ENCODE data around the gene PHF14.

The PHF14 gene

GRCh38 chr7:11124856-11125559 lies 151.3 kb downstream of the PHF14 start:
- Histone ChIP-seq H3K27me3 (ENCODE audit: insufficient read depth, insufficient read length) (no peaks in the 10 kb centered on the region), H3K36me3 (ENCODE audit: insufficient read depth, insufficient read length, low read length) (no peaks in the 10 kb centered on the region), H3K9me3 (ENCODE audit: insufficient read depth, low read length) (no peaks in the 10 kb centered on the region), H3K4me1 (ENCODE audit: insufficient read depth, insufficient read length) (no peaks in the 10 kb centered on the region), H3K9ac (ENCODE audit: insufficient read length, low read depth) (no peak overlapping the region), H3K4me3 (ENCODE audit: insufficient read length, low read depth) (no peak overlapping the region)
- no peak for TF ChIP-seq ZNF274 (IDR thresholded peaks at IDR 0.05; ENCODE audit: low read depth, low read length)
- DNase-seq (ENCODE audit: low read depth, low spot score): no peak

GRCh38 chr7:11127114-11127785 lies 153.6 kb downstream of the PHF14 start:
- no peaks in the 10 kb centered on the region for H3K4me1 ChIP-seq (ENCODE audit: insufficient read depth, insufficient read length)
- H3K9ac ChIP-seq (ENCODE audit: insufficient read length, low read depth): no peak overlapping the region
- H3K36me3 ChIP-seq (ENCODE audit: insufficient read depth, insufficient read length, low read length): no peaks in the 10 kb centered on the region
- no peak for DNase-seq (ENCODE audit: low read depth, low spot score)
- no peaks in the 10 kb centered on the region for H3K9me3 ChIP-seq (ENCODE audit: insufficient read depth, low read length)
- H3K4me3 ChIP-seq (ENCODE audit: insufficient read length, low read depth): no peak overlapping the region
- no peak for TF ChIP-seq YY1 (IDR thresholded peaks at IDR 0.05; ENCODE audit: insufficient read depth, insufficient read length)
- no peak for TF ChIP-seq SUZ12 (IDR thresholded peaks at IDR 0.05; ENCODE audit: extremely low read depth, insufficient read depth, insufficient read length)
- TF ChIP-seq ZNF274 (IDR thresholded peaks at IDR 0.05; ENCODE audit: low read depth, low read length): no peak
- no peaks in the 10 kb centered on the region for H3K27me3 ChIP-seq (ENCODE audit: insufficient read depth, insufficient read length)

GRCh38 chr7:11127988-11128387 lies 154.3 kb downstream of the PHF14 start:
- DNase-seq (ENCODE audit: low read depth, low spot score): no peak
- no peaks in the 10 kb centered on the region for H3K27me3 ChIP-seq (ENCODE audit: insufficient read depth, insufficient read length)
- H3K9ac ChIP-seq (ENCODE audit: insufficient read length, low read depth): no peak overlapping the region
- no peaks in the 10 kb centered on the region for H3K36me3 ChIP-seq (ENCODE audit: insufficient read depth, insufficient read length, low read length)
- H3K4me3 ChIP-seq (ENCODE audit: insufficient read length, low read depth): no peak overlapping the region
- no peaks in the 10 kb centered on the region for H3K4me1 ChIP-seq (ENCODE audit: insufficient read depth, insufficient read length)
- TF ChIP-seq ZNF274 (IDR thresholded peaks at IDR 0.05; ENCODE audit: low read depth, low read length): no peak
- TF ChIP-seq SUZ12 (IDR thresholded peaks at IDR 0.05; ENCODE audit: extremely low read depth, insufficient read depth, insufficient read length): no peak
- TF ChIP-seq YY1 (IDR thresholded peaks at IDR 0.05; ENCODE audit: insufficient read depth, insufficient read length): no peak
- H3K9me3 ChIP-seq (ENCODE audit: insufficient read depth, low read length): no peaks in the 10 kb centered on the region

GRCh38 chr7:11128498-11128897 lies 154.8 kb downstream of the PHF14 start:
- Histone ChIP-seq H3K4me3 (ENCODE audit: insufficient read length, low read depth) (no peak overlapping the region), H3K9ac (ENCODE audit: insufficient read length, low read depth) (no peak overlapping the region)
- TF ChIP-seq ZNF274 (IDR thresholded peaks at IDR 0.05; ENCODE audit: low read depth, low read length) (no peak), YY1 (IDR thresholded peaks at IDR 0.05; ENCODE audit: insufficient read depth, insufficient read length) (no peak), SUZ12 (IDR thresholded peaks at IDR 0.05; ENCODE audit: extremely low read depth, insufficient read depth, insufficient read length) (no peak)

GRCh38 chr7:11130012-11130411 lies 156.3 kb downstream of the PHF14 start:
- Histone ChIP-seq H3K9ac (ENCODE audit: insufficient read length, low read depth) (no peak overlapping the region), H3K27me3 (ENCODE audit: insufficient read depth, insufficient read length) (no peaks in the 10 kb centered on the region), H3K36me3 (ENCODE audit: insufficient read depth, insufficient read length, low read length) (no peaks in the 10 kb centered on the region), H3K9me3 (ENCODE audit: insufficient read depth, low read length) (no peaks in the 10 kb centered on the region), H3K4me3 (ENCODE audit: insufficient read length, low read depth) (no peak overlapping the region), H3K4me1 (ENCODE audit: insufficient read depth, insufficient read length) (no peaks in the 10 kb centered on the region)
- TF ChIP-seq ZNF274 (IDR thresholded peaks at IDR 0.05; ENCODE audit: low read depth, low read length): no peak
- no peak for TF ChIP-seq YY1 (IDR thresholded peaks at IDR 0.05; ENCODE audit: insufficient read depth, insufficient read length)
- TF ChIP-seq SUZ12 (IDR thresholded peaks at IDR 0.05; ENCODE audit: extremely low read depth, insufficient read depth, insufficient read length): no peak
- no peak for DNase-seq (ENCODE audit: low read depth, low spot score)

More at GRCh38 chr7:11128498-11128897, 154.8 kb downstream of the PHF14 start:
- Histone ChIP-seq H3K9me3 (ENCODE audit: insufficient read depth, low read length) (no peaks in the 10 kb centered on the region), H3K27me3 (ENCODE audit: insufficient read depth, insufficient read length) (no peaks in the 10 kb centered on the region), H3K4me1 (ENCODE audit: insufficient read depth, insufficient read length) (no peaks in the 10 kb centered on the region), H3K36me3 (ENCODE audit: insufficient read depth, insufficient read length, low read length) (no peaks in the 10 kb centered on the region)
- no peak for DNase-seq (ENCODE audit: low read depth, low spot score)

GRCh38 chr7:11130601-11131000 lies 156.9 kb downstream of the PHF14 start:
- H3K9ac ChIP-seq (ENCODE audit: insufficient read length, low read depth): no peak overlapping the region

GRCh38 chr7:11133436-11133959 lies 159.8 kb downstream of the PHF14 start:
- no peak for DNase-seq (ENCODE audit: low read depth, low spot score)
- Histone ChIP-seq H3K36me3 (ENCODE audit: insufficient read depth, insufficient read length, low read length) (no peaks in the 10 kb centered on the region), H3K4me1 (ENCODE audit: insufficient read depth, insufficient read length) (no peaks in the 10 kb centered on the region), H3K4me3 (ENCODE audit: insufficient read length, low read depth) (no peak overlapping the region), H3K27me3 (ENCODE audit: insufficient read depth, insufficient read length) (no peaks in the 10 kb centered on the region), H3K9ac (ENCODE audit: insufficient read length, low read depth) (no peak overlapping the region), H3K9me3 (ENCODE audit: insufficient read depth, low read length) (no peaks in the 10 kb centered on the region)
- TF ChIP-seq YY1 (IDR thresholded peaks at IDR 0.05; ENCODE audit: insufficient read depth, insufficient read length) (no peak), ZNF274 (IDR thresholded peaks at IDR 0.05; ENCODE audit: low read depth, low read length) (no peak), SUZ12 (IDR thresholded peaks at IDR 0.05; ENCODE audit: extremely low read depth, insufficient read depth, insufficient read length) (no peak)

More at GRCh38 chr7:11130601-11131000, 156.9 kb downstream of the PHF14 start:
- Histone ChIP-seq H3K27me3 (ENCODE audit: insufficient read depth, insufficient read length) (no peaks in the 10 kb centered on the region), H3K4me1 (ENCODE audit: insufficient read depth, insufficient read length) (no peaks in the 10 kb centered on the region), H3K36me3 (ENCODE audit: insufficient read depth, insufficient read length, low read length) (no peaks in the 10 kb centered on the region), H3K9me3 (ENCODE audit: insufficient read depth, low read length) (no peaks in the 10 kb centered on the region), H3K4me3 (ENCODE audit: insufficient read length, low read depth) (no peak overlapping the region)
- DNase-seq (ENCODE audit: low read depth, low spot score): no peak
- TF ChIP-seq ZNF274 (IDR thresholded peaks at IDR 0.05; ENCODE audit: low read depth, low read length) (no peak), YY1 (IDR thresholded peaks at IDR 0.05; ENCODE audit: insufficient read depth, insufficient read length) (no peak), SUZ12 (IDR thresholded peaks at IDR 0.05; ENCODE audit: extremely low read depth, insufficient read depth, insufficient read length) (no peak)
